ENCODE data around the gene LRRC73.

GRCh38 chr6:43508481-43509141 lies 1.5 kb downstream of the LRRC73 start:
- TF ChIP-seq EZH2 (IDR thresholded peaks at IDR 0.05) (no peak), POLR2AphosphoS5 (IDR thresholded peaks at IDR 0.05; ENCODE audit: borderline replicate concordance, low read depth, low read length) (no peak), FOXP2 (optimal IDR thresholded peaks at IDR 0.05; ENCODE audit: control extremely low read depth, extremely low read length, insufficient read depth) (no peak)
